Panc1 (cell line): ENCODE measurements around the gene C2CD2. TPM values are rescaled to one million over a fixed set of nuclear protein-coding genes. Genes with fewer than 3 reads are reported as not detected.

Experiments
- ATAC-seq: fragments of 200-7000 bp; cut with Tn5 transposase; 2 replicates; pipeline ENCODE4 v1.9.1; 2020; ENCODE audit warnings: mild to moderate bottlenecking, moderate library complexity
- BruUV-seq: library from RNA; stranded (reverse); fragments of 400-500 nt; replicated peaks from 2 replicates; lab custom pipeline; 2021; lab: Mats Ljungman, UMichigan
- CTCF ChIA-PET: fragments of 300-600 bp; sonication (Branson Sonifier 250); formaldehyde crosslinking; loops from one replicate; lab custom pipeline; 2022; ENCODE audit warnings: antibody characterized with exemption; lab: Charles Lee
- POLR2A ChIA-PET: fragments of 300-600 bp; sonication (Branson Sonifier 250); formaldehyde crosslinking; loops from one replicate; lab custom pipeline; 2022; ENCODE audit warnings: antibody characterized with exemption; lab: Charles Lee
- DNase-seq: peaks from one replicate; pipeline ENCODE4 v3.0.0-alpha.2; 2010; ENCODE audit warnings: low read depth, low spot score
- H3K27ac ChIP-seq: 2 replicates; pipeline ENCODE4 v1.5.1; 2011; ENCODE audit warnings: mild to moderate bottlenecking, low read length, inconsistent platforms
- H3K27me3 ChIP-seq: fragments of 200-500 bp; sonication (Bioruptor generic); 2 replicates; pipeline ENCODE4 v1.6.0; 2014; ENCODE audit warnings: low read length, inconsistent platforms; ENCODE audit not compliant: control insufficient read depth, insufficient read depth
- H3K36me3 ChIP-seq: fragments of 200-500 bp; sonication (Bioruptor generic); 2 replicates; pipeline ENCODE4 v1.5.1; 2014; ENCODE audit warnings: inconsistent platforms, mild to moderate bottlenecking, low read length, moderate library complexity; ENCODE audit not compliant: control insufficient read depth, insufficient read depth
- H3K4me1 ChIP-seq: 2 replicates; pipeline ENCODE4 v1.5.1; 2011; ENCODE audit warnings: inconsistent platforms, mild to moderate bottlenecking, low read length, moderate library complexity; ENCODE audit not compliant: control insufficient read depth, insufficient read depth
- H3K4me3 ChIP-seq, 2 experiments: 2 replicates each; pipeline ENCODE4 v1.5.1; 2011 to 2012; ENCODE audit warnings: low read depth in 2 of 2, low read length in 2 of 2, mild to moderate bottlenecking in 2 of 2, inconsistent platforms in 1 of 2, moderate library complexity in 1 of 2
- H3K9me3 ChIP-seq: fragments of 200-500 bp; sonication (Bioruptor generic); 2 replicates; pipeline ENCODE4 v1.5.1; 2014; ENCODE audit warnings: low read depth, mild to moderate bottlenecking, inconsistent platforms, low read length, moderate library complexity; ENCODE audit not compliant: control insufficient read depth, insufficient read depth
- CTCF ChIP-seq: fragments of 450-650 bp; IDR thresholded peaks from 2 replicates; pipeline ENCODE4 v1.5.1; 2017; ENCODE audit warnings: mild to moderate bottlenecking
- POLR2AphosphoS5 ChIP-seq: IDR thresholded peaks from 2 replicates; pipeline ENCODE4 v1.6.1; 2012; ENCODE audit warnings: mild to moderate bottlenecking, low read depth, low read length, moderate library complexity
- SIN3A ChIP-seq: IDR thresholded peaks from 2 replicates; pipeline ENCODE4 v1.6.1; 2012; ENCODE audit warnings: low read depth, mild to moderate bottlenecking, low read length, moderate library complexity, borderline replicate concordance; ENCODE audit not compliant: insufficient read depth
- TCF7L2 ChIP-seq: IDR thresholded peaks from 2 replicates; pipeline ENCODE4 v1.6.1; 2011; ENCODE audit warnings: mild to moderate bottlenecking, low read depth, low read length, inconsistent platforms
- in situ Hi-C: cut with HindIII; loops from 2 replicates; pipeline ENCODE4 v1.10.0; 2016; ENCODE audit warnings: low sequenced_read_pairs, low pct_unique_long_range_greater_than_20kb
- intact Hi-C: fragments of 100-400 bp; cut with micrococcal nuclease; formaldehyde crosslinking; loops from one replicate; pipeline ENCODE4 v1.10.0; 2022; ENCODE audit not compliant: unreplicated experiment
- total RNA-seq: library from RNA; stranded (reverse); gene quantifications from one replicate; pipeline ENCODE4 v1.2.1, GENCODE V29; 2021; ENCODE audit not compliant: unreplicated experiment
- TF ChIP-seq, protein P1 (sequence below), 2 experiments: IDR thresholded peaks; 2 replicates each; pipeline ENCODE4 v1.6.1; 2011 to 2012; ENCODE audit warnings: low read depth in 2 of 2, control low read depth in 1 of 2, low read length in 1 of 2, mild to moderate bottlenecking in 1 of 2, moderate library complexity in 1 of 2; ENCODE audit not compliant: insufficient read depth in 1 of 2

C2CD2 gene
- total RNA-seq, 1 experiment from 2014 or later: 14.0 TPM

DNA sequence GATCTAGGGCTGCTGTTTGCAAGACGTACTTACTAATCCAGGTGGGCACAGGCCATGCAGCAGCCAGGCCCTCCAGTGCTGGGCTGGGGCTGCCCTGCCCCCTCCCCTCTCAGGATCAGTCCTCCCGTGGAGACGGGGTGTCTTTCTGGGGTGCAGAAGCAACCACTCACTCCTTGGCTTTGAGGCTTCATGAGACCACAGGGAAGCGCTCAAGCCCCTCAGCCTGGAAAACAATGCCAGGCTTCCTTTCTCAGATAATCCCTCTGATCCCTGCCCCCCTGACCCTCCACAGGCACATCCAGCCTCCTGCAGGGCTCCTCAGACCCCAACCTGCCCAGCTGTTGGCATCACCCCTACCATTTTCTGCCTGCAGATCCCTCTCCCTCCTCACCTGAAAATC, 13.9 kb upstream of the C2CD2 start:
- Histone ChIP-seq H3K27ac (no peak overlapping the region), H3K4me3 (no peak overlapping the region), H3K27me3 (no peaks in the 10 kb centered on the region), H3K36me3 (no peaks in the 10 kb centered on the region), H3K4me1 (no peaks in the 10 kb centered on the region), H3K9me3 (no peaks in the 10 kb centered on the region)
- POLR2A ChIA-PET: no interaction called here
- no peak for ATAC-seq
- no TSS peak for BruUV-seq
- CTCF ChIA-PET: interaction anchor here (0.6 kb wide), 1 partner anchor 141 kb away, joined by 9 read pairs; no protein-coding TSS in a partner anchor
- TF ChIP-seq SIN3A (no peak), TCF7L2 (no peak), POLR2AphosphoS5 (no peak), CTCF (no peak)
- TF ChIP-seq, protein P1, sequence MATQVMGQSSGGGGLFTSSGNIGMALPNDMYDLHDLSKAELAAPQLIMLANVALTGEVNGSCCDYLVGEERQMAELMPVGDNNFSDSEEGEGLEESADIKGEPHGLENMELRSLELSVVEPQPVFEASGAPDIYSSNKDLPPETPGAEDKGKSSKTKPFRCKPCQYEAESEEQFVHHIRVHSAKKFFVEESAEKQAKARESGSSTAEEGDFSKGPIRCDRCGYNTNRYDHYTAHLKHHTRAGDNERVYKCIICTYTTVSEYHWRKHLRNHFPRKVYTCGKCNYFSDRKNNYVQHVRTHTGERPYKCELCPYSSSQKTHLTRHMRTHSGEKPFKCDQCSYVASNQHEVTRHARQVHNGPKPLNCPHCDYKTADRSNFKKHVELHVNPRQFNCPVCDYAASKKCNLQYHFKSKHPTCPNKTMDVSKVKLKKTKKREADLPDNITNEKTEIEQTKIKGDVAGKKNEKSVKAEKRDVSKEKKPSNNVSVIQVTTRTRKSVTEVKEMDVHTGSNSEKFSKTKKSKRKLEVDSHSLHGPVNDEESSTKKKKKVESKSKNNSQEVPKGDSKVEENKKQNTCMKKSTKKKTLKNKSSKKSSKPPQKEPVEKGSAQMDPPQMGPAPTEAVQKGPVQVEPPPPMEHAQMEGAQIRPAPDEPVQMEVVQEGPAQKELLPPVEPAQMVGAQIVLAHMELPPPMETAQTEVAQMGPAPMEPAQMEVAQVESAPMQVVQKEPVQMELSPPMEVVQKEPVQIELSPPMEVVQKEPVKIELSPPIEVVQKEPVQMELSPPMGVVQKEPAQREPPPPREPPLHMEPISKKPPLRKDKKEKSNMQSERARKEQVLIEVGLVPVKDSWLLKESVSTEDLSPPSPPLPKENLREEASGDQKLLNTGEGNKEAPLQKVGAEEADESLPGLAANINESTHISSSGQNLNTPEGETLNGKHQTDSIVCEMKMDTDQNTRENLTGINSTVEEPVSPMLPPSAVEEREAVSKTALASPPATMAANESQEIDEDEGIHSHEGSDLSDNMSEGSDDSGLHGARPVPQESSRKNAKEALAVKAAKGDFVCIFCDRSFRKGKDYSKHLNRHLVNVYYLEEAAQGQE (IDR thresholded peaks at IDR 0.05; ENCODE audit: insufficient read depth in 1 of 2, low read depth in 2 of 2, low read length in 1 of 2): no peak
- DNase-seq: no peak
- intact Hi-C loops (no loop called here), in situ Hi-C loops (no loop called here)

DNA sequence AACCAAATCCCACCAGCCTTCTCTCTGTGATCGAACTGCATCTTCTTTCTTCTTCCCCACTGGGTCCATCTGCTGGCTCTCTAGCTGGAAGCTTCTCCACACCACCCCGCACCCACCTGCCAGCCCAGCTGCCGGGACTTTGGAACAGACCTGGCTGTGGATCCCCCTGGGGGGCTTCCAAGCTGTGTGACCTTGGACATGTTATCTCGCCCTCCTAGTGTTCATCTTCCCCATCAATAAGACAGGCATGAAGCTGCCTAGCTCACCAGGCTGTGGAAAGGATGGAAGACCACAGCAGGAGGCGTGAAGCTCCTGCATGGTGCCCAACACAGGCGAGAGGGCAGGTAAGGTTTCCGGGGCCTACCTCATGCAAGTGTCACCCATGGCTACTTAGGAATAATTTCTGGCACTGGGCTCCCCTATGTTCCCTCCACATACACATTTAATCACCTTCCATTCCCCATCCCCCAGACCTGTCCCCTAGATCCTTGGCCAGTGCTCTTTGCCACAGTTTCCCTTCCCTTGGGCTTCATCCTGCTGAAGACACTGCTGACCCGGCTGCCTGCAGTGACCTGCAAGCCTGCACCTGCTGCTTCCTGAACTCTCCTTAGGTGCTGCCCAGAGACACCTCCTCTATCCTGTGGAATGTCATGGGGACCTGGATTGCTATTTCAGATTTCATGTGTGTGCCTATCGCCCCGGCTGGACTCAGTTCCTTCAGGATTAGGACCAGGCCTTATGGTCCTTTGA, 13.2 kb upstream of the C2CD2 start:
- H3K36me3 ChIP-seq: no peaks in the 10 kb centered on the region
- ChIA-PET POLR2A (no interaction called here), CTCF (interaction anchor here (0.6 to 1.2 kb wide), 2 partner anchors 141 to 142 kb away, joined by 4 to 9 read pairs; no protein-coding TSS in a partner anchor)
- no peak overlapping the region for H3K27ac ChIP-seq
- TF ChIP-seq POLR2AphosphoS5 (no peak), TCF7L2 (no peak), SIN3A (no peak), CTCF (no peak)
- TF ChIP-seq, protein P1 (IDR thresholded peaks at IDR 0.05; ENCODE audit: insufficient read depth in 1 of 2, low read depth in 2 of 2, low read length in 1 of 2): no peak
- no peaks in the 10 kb centered on the region for H3K4me1 ChIP-seq
- DNase-seq (no peak), ATAC-seq (no peak)
- H3K4me3 ChIP-seq: no peak overlapping the region
- H3K9me3 ChIP-seq: no peaks in the 10 kb centered on the region
- intact Hi-C loops: no loop called here
- BruUV-seq: no TSS peak
- in situ Hi-C loops: no loop called here
- H3K27me3 ChIP-seq: no peaks in the 10 kb centered on the region
